ENCODE data around the gene VPS26B.

GRCh38 chr11:134292661-134293060 lies 68.2 kb downstream of the VPS26B start:
- TF ChIP-seq, protein P1, sequence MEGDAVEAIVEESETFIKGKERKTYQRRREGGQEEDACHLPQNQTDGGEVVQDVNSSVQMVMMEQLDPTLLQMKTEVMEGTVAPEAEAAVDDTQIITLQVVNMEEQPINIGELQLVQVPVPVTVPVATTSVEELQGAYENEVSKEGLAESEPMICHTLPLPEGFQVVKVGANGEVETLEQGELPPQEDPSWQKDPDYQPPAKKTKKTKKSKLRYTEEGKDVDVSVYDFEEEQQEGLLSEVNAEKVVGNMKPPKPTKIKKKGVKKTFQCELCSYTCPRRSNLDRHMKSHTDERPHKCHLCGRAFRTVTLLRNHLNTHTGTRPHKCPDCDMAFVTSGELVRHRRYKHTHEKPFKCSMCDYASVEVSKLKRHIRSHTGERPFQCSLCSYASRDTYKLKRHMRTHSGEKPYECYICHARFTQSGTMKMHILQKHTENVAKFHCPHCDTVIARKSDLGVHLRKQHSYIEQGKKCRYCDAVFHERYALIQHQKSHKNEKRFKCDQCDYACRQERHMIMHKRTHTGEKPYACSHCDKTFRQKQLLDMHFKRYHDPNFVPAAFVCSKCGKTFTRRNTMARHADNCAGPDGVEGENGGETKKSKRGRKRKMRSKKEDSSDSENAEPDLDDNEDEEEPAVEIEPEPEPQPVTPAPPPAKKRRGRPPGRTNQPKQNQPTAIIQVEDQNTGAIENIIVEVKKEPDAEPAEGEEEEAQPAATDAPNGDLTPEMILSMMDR (IDR thresholded peaks at IDR 0.05): no peak
- TF ChIP-seq POLR2AphosphoS5 (IDR thresholded peaks at IDR 0.05): no peak
- no peak for TF ChIP-seq POLR2A (IDR thresholded peaks at IDR 0.05)
- TF ChIP-seq EP300 (IDR thresholded peaks at IDR 0.05): no peak

Measured in sigmoid colon (tissue), 4 donors.